Natural killer cell (primary cell): Measurements from ENCODE around the gene KAZN. TPM values are rescaled to one million over a fixed set of nuclear protein-coding genes. Genes with fewer than 3 reads are reported as not detected.

Experiments used
- ATAC-seq, 3 donors: fragments of 150-1000 bp in 2 of 3; fragments of 200-7000 bp in 1 of 3; cut with Tn5 transposase; 1 replicate in 1 of 3; 2 replicates in 2 of 3; pipeline ENCODE4 v1.10.0; 2021; ENCODE audit warnings: mild to moderate bottlenecking in 2 of 3, moderate library complexity in 2 of 3
- DNase-seq, 2 donors: peaks; one replicate each; pipeline versions ENCODE4 v3.0.0 to v3.0.0-alpha.2; 2013 to 2021; ENCODE audit warnings: mixed read lengths in 1 of 2
- H3K27ac ChIP-seq: one replicate; pipeline ENCODE4 v1.5.1; 2013; ENCODE audit warnings: mild to moderate bottlenecking, low read length
- H3K27me3 ChIP-seq: one replicate; pipeline ENCODE4 v1.6.1; 2013; ENCODE audit warnings: low read length; ENCODE audit not compliant: control insufficient read depth, insufficient read depth
- H3K36me3 ChIP-seq: one replicate; pipeline ENCODE4 v1.6.1; 2013; ENCODE audit warnings: low read length; ENCODE audit not compliant: control insufficient read depth, insufficient read depth
- H3K4me1 ChIP-seq: one replicate; pipeline ENCODE4 v1.6.1; 2013; ENCODE audit warnings: low read length; ENCODE audit not compliant: control insufficient read depth, insufficient read depth
- H3K4me3 ChIP-seq: one replicate; pipeline ENCODE4 v1.5.1; 2013; ENCODE audit warnings: low read length
- H3K9me3 ChIP-seq: one replicate; pipeline ENCODE4 v1.6.1; 2013; ENCODE audit warnings: low read length; ENCODE audit not compliant: control insufficient read depth, insufficient read depth
- H3K27ac Mint-ChIP-seq, 2 donors: one replicate each; pipeline ENCODE4 v1.8.0; 2022; ENCODE audit warnings: mild to moderate bottlenecking in 2 of 2, mixed read lengths in 2 of 2, moderate library complexity in 1 of 2
- H3K27me3 Mint-ChIP-seq, 2 donors: one replicate each; pipeline ENCODE4 v1.8.0; 2022; ENCODE audit warnings: low read depth in 2 of 2, mixed read lengths in 2 of 2
- H3K36me3 Mint-ChIP-seq: one replicate; pipeline ENCODE4 v1.8.0; 2022; ENCODE audit warnings: mixed read lengths
- H3K4me1 Mint-ChIP-seq, 2 donors: one replicate each; pipeline ENCODE4 v1.8.0; 2022; ENCODE audit warnings: mixed read lengths in 2 of 2
- H3K4me3 Mint-ChIP-seq: one replicate; pipeline ENCODE4 v1.8.0; 2022; ENCODE audit warnings: mild to moderate bottlenecking, moderate library complexity, mixed read lengths
- H3K9me3 Mint-ChIP-seq, 2 donors: one replicate each; pipeline ENCODE4 v1.8.0; 2022; ENCODE audit warnings: mixed read lengths in 2 of 2
- CTCF ChIP-seq: fragments of 200-600 bp; IDR thresholded peaks from one replicate; pipeline ENCODE4 v1.8.0; 2022; ENCODE audit warnings: antibody characterized with exemption
- WGBS: methylation state at CpG from one replicate; pipeline ENCODE4 v1.1.7; 2013; ENCODE audit warnings: missing lambda C conversion rate; ENCODE audit not compliant: insufficient coverage; 5-methylcytosine and 5-hydroxymethylcytosine counted together
- intact Hi-C: fragments of 100-400 bp; cut with micrococcal nuclease; formaldehyde crosslinking; loops from one replicate; pipeline ENCODE4 v1.14.2; 2022
- total RNA-seq, 4 donors: library from RNA; stranded (reverse); fragments of 120-200 nt in 1 of 4; gene quantifications; one replicate each; pipeline versions ENCODE4 v1.2.3 to v1.2.4, GENCODE V29; 2013 to 2022

KAZN gene
- total RNA-seq, 3 donors from 2014 or later (not counting 1 experiment from before 2014, with no cell fraction given), result 1.2 to 2.0 (median 1.7) TPM

GRCh38 chr1:15125101-15125745 is 526.7 kb downstream of the KAZN start:
- no peak overlapping the region for H3K4me3 ChIP-seq
- no peak overlapping the region for H3K27ac Mint-ChIP-seq
- H3K27me3 ChIP-seq, result no peaks in the 10 kb centered on the region
- no peaks in the 10 kb centered on the region for H3K36me3 Mint-ChIP-seq
- ATAC-seq (no peak), DNase-seq (no peak)
- H3K9me3 ChIP-seq, result no peaks in the 10 kb centered on the region
- 83% methylated on average over 7 of the region's 7 CpGs for WGBS
- no peak overlapping the region for H3K27ac ChIP-seq
- no peaks in the 10 kb centered on the region for H3K9me3 Mint-ChIP-seq
- no peaks in the 10 kb centered on the region for H3K36me3 ChIP-seq
- no peaks in the 10 kb centered on the region for H3K4me1 Mint-ChIP-seq
- no peaks in the 10 kb centered on the region for H3K27me3 Mint-ChIP-seq
- H3K4me1 ChIP-seq, result no peaks in the 10 kb centered on the region
- intact Hi-C loops, result no loop called here
- no peak for TF ChIP-seq CTCF
- H3K4me3 Mint-ChIP-seq, result no peak overlapping the region

DNA sequence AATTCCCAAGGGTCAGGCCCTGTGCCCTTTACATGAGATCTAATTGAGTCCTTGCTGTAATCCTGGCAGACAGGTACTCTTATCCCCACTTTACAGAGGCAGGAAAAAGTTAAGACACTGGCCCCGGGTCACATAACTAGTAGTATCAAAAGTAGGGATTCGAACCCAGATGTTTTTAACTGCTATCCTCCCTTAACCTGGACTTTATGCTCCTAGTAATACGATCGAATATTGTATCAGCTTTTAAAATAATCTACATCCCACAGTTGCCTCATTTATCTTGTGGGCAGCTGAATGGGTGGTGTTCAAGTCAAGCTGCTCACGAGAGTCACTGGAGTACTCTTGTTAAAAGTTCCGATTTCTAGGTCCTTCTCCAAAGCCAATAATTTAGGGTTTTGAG is 529.6 kb downstream of the KAZN start:
- Mint-ChIP-seq H3K27me3 (peaks cover 0 to 5% of the 10 kb centered on the region in 2 donors), H3K36me3 (no peaks in the 10 kb centered on the region), H3K27ac (no peak overlapping the region), H3K4me3 (no peak overlapping the region), H3K4me1 (no peaks in the 10 kb centered on the region), H3K9me3 (no peaks in the 10 kb centered on the region)
- intact Hi-C loops, result loop anchor here (1.0 kb wide), 2 partner anchors 144 to 176 kb away; no protein-coding TSS in a partner anchor
- Histone ChIP-seq H3K27me3 (no peaks in the 10 kb centered on the region), H3K36me3 (no peaks in the 10 kb centered on the region), H3K4me1 (no peaks in the 10 kb centered on the region), H3K4me3 (no peak overlapping the region), H3K9me3 (no peaks in the 10 kb centered on the region), H3K27ac (no peak overlapping the region)
- WGBS, result 63% methylated on average over 4 of the region's 6 CpGs
- TF ChIP-seq CTCF, result no peak
- no peak for ATAC-seq
- DNase-seq, result no peak

- WGBS, result 25% methylated on average over 18 of the region's 18 CpGs
- no peak overlapping the region for H3K27ac ChIP-seq
- peak; percentile 92 to 100 (median 100) for ATAC-seq
- Mint-ChIP-seq H3K9me3 (no peaks in the 10 kb centered on the region), H3K4me1 (no peaks in the 10 kb centered on the region), H3K36me3 (no peaks in the 10 kb centered on the region), H3K27me3 (peaks cover 5 to 9% of the 10 kb centered on the region in 2 donors), H3K27ac (no peak overlapping the region), H3K4me3 (no peak overlapping the region)
- intact Hi-C loops, result loop anchor here (1.0 kb wide), 2 partner anchors 144 to 176 kb away; no protein-coding TSS in a partner anchor
- peak; percentile 79 for DNase-seq
- H3K9me3 ChIP-seq, result no peaks in the 10 kb centered on the region
- H3K4me3 ChIP-seq, result no peak overlapping the region
- no peaks in the 10 kb centered on the region for H3K4me1 ChIP-seq
- no peaks in the 10 kb centered on the region for H3K36me3 ChIP-seq
- H3K27me3 ChIP-seq, result no peaks in the 10 kb centered on the region
- peak; percentile 90 for TF ChIP-seq CTCF
Measured at GRCh38 chr1:15128520-15129313, 530.2 kb downstream of the KAZN start.
